A549 (cell line): Measurements from ENCODE around the gene ABCA4.

Experiments used
- CBX8 ChIP-seq: fragments of 200-600 bp; sonication (generic); IDR thresholded peaks from 2 replicates; pipeline ENCODE4 v1.6.1; 2016
- CHD2 ChIP-seq: fragments of 150-350 bp; IDR thresholded peaks from 2 replicates; pipeline ENCODE4 v1.6.1; 2014; ENCODE audit warnings: low read length; ENCODE audit not compliant: partially characterized antibody
- CTCF ChIP-seq: fragments of >200 bp; sonication (Bioruptor Twin); formaldehyde crosslinking; IDR thresholded peaks from 3 replicates; pipeline ENCODE4 v1.5.1; 2016
- HEYL ChIP-seq: fragments of 250-450 bp; sonication (Bioruptor Pico); IDR thresholded peaks from 2 replicates; pipeline ENCODE4 v1.8.0; 2021; ENCODE audit warnings: mild to moderate bottlenecking, moderate library complexity
- HOXA7 ChIP-seq: fragments of 250-450 bp; sonication (Bioruptor Pico); IDR thresholded peaks from 2 replicates; pipeline ENCODE4 v1.5.0; 2020; ENCODE audit warnings: mild to moderate bottlenecking, moderate library complexity
- POLR2AphosphoS2 ChIP-seq: conservative IDR thresholded peaks from 2 replicates; pipeline ENCODE4 v1.6.1; 2012; ENCODE audit warnings: low read length, improper control_type of control experiment, inconsistent platforms

GRCh38 chr1:93965888-93966287 is 155.1 kb downstream of the ABCA4 start:
- TF ChIP-seq HOXA7 (CRISPR knock-in tag): no peak
- no peak for TF ChIP-seq HEYL
- no peak for TF ChIP-seq POLR2AphosphoS2
- no peak for TF ChIP-seq CBX8
- TF ChIP-seq CTCF: no peak
- TF ChIP-seq CHD2: no peak
